ENCODE data around the gene CKS2. TPM values are rescaled to one million over a fixed set of nuclear protein-coding genes. Genes with fewer than 3 reads are reported as not detected.
"Not testable (repeated sequence)": the region's sequence is repeated elsewhere in the genome, so short reads cannot be mapped to it uniquely, and the experiment has no call there.

CKS2 gene
- total and polyA plus RNA-seq, 2 of the 8 experiments (the other 6 are each of a cell fraction or from before 2014, with no cell fraction given): 337 to 689 TPM

- TF ChIP-seq ATF2 (IDR thresholded peaks at IDR 0.05; ENCODE audit: low read length) (no peak), PHF8 (conservative IDR thresholded peaks at IDR 0.05; ENCODE audit: low read depth, low read length) (no peak), KDM4A (IDR thresholded peaks at IDR 0.05; ENCODE audit: low read depth, low read length, severe bottlenecking) (no peak), CHD1 (IDR thresholded peaks at IDR 0.05; ENCODE audit: low read depth, low read length) (no peak), YY1 (IDR thresholded peaks at IDR 0.05; ENCODE audit: low read depth, low read length) (no peak)
Observed at GRCh38 chr9:89342948-89343347, 32.0 kb downstream of the CKS2 start (continued).

GRCh38 chr9:89343812-89344211, 32.8 kb downstream of the CKS2 start:
- H3K14ac ChIP-seq (ENCODE audit: insufficient read length); H2AFZ ChIP-seq (ENCODE audit: low read length); H3K56ac ChIP-seq (replicated peaks; ENCODE audit: insufficient read length, low read depth, low read length); H3K27ac ChIP-seq (ENCODE audit: low read depth, low read length); H3K27me3 ChIP-seq (replicated peaks in 1 of 4; ENCODE audit: control insufficient read depth in 3 of 4, extremely low read depth in 1 of 4, insufficient read depth in 3 of 4, low read length in 3 of 4); FAIRE-seq; POLR2A ChIA-PET (ENCODE audit: partially characterized antibody); H4K8ac ChIP-seq (ENCODE audit: extremely low read depth, insufficient read depth, low read length); H3K9me3 ChIP-seq (ENCODE audit: insufficient read depth in 2 of 2, low read depth in 1 of 2, low read length in 1 of 2); H3K79me2 ChIP-seq (ENCODE audit: control insufficient read depth in 1 of 2, insufficient read depth in 2 of 2, low read length in 2 of 2); H3K23me2 ChIP-seq (ENCODE audit: low read depth, low read length); H3K4ac ChIP-seq (replicated peaks; ENCODE audit: insufficient read length, low read depth, low read length); H3K4me2 ChIP-seq (ENCODE audit: insufficient read depth in 1 of 2, low read depth in 2 of 2, low read length in 2 of 2); H3K4me3 ChIP-seq (ENCODE audit: extremely low read depth in 1 of 4, insufficient read depth in 2 of 4, low read depth in 3 of 4, low read length in 4 of 4); H2AK5ac ChIP-seq (ENCODE audit: low read depth, low read length); H4K5ac ChIP-seq (ENCODE audit: insufficient read length, low read depth, low read length); H3K4me1 ChIP-seq (replicated peaks in 1 of 4; ENCODE audit: control insufficient read depth in 3 of 4, insufficient read depth in 4 of 4, low read length in 3 of 4); H2BK12ac ChIP-seq (ENCODE audit: low read depth, low read length); H2BK5ac ChIP-seq (ENCODE audit: low read depth, low read length); H3K23ac ChIP-seq (ENCODE audit: insufficient read length); H3K9ac ChIP-seq (replicated peaks in 1 of 4; ENCODE audit: extremely low read depth in 1 of 4, low read depth in 3 of 4, low read length in 3 of 4); H3K79me1 ChIP-seq (ENCODE audit: low read depth, low read length); H4K91ac ChIP-seq (replicated peaks; ENCODE audit: insufficient read length, low read length); H4K20me1 ChIP-seq (replicated peaks in 1 of 2; ENCODE audit: control insufficient read depth in 1 of 2, insufficient read depth in 2 of 2, low read length in 2 of 2); H3K18ac ChIP-seq (ENCODE audit: extremely low read depth, low read length); H2BK120ac ChIP-seq (replicated peaks; ENCODE audit: low read depth, low read length); H2BK15ac ChIP-seq (ENCODE audit: low read length); H2BK20ac ChIP-seq (ENCODE audit: low read length); DNase-seq (ENCODE audit: low read depth in 1 of 2, low spot score in 2 of 2): not testable (repeated sequence)
- WGBS, 2 experiments (ENCODE audit: extremely low coverage in 1 of 2, insufficient coverage in 1 of 2, insufficient read length in 1 of 2, insufficient replicate concordance in 2 of 2, low coverage in 1 of 2, low lambda C conversion rate in 2 of 2, missing lambda C conversion rate in 1 of 2): 90% methylated on average over 7 of the region's 7 CpGs; no CpG with 5 or more reads in 1 of the 2 experiments
- CTCF ChIA-PET (ENCODE audit: partially characterized antibody): interaction anchor here (0.7 kb wide), 1 partner anchor 1623 kb away, joined by 3 read pairs; no protein-coding TSS in a partner anchor
- peaks cover 21 to 82% (median 58%) of the 10 kb centered on the region in 4 experiments for H3K36me3 ChIP-seq (ENCODE audit: control insufficient read depth in 2 of 4, insufficient read depth in 4 of 4, low read length in 3 of 4)

Data from H1 (cell line).